Fibroblast of the conjunctiva (primary cell): ENCODE measurements around the gene EPN2.
A peak's percentile ranks its signal among the peaks of the same experiment; 100 is the strongest.

Experiments
- DNase-seq: peaks from one replicate; pipeline ENCODE4 v3.0.0-alpha.2; 2010; ENCODE audit warnings: low read depth

EPN2 gene

GRCh38 chr17:19365833-19366636 is 128.9 kb downstream of the EPN2 start:
- DNase-seq, result no peak

GRCh38 chr17:19366637-19366972 is 129.4 kb downstream of the EPN2 start:
- no peak for DNase-seq

GRCh38 chr17:19368229-19368628 is 131.1 kb downstream of the EPN2 start:
- no peak for DNase-seq

- no peak for DNase-seq
Observed at GRCh38 chr17:19369107-19369778, 132.1 kb downstream of the EPN2 start.

- no peak for DNase-seq
Observed at GRCh38 chr17:19369846-19370492, 132.8 kb downstream of the EPN2 start.

- no peak for DNase-seq
Observed at GRCh38 chr17:19370493-19370960, 133.4 kb downstream of the EPN2 start.

GRCh38 chr17:19371259-19372010 is 134.3 kb downstream of the EPN2 start:
- no peak for DNase-seq

GRCh38 chr17:19372011-19372370 is 134.8 kb downstream of the EPN2 start:
- no peak for DNase-seq

- DNase-seq, result no peak
Observed at GRCh38 chr17:19372439-19372838, 135.3 kb downstream of the EPN2 start.

- DNase-seq, result no peak
Observed at GRCh38 chr17:19372866-19373504, 135.8 kb downstream of the EPN2 start.

- DNase-seq, result no peak
Observed at GRCh38 chr17:19374136-19374535, 137.0 kb downstream of the EPN2 start.

GRCh38 chr17:19375732-19376131 is 138.6 kb downstream of the EPN2 start:
- DNase-seq, result no peak

GRCh38 chr17:19376811-19377210 is 139.6 kb downstream of the EPN2 start:
- no peak for DNase-seq

- peak; percentile 99 for DNase-seq
Observed at GRCh38 chr17:19377602-19378415, 140.6 kb downstream of the EPN2 start.

- DNase-seq, result no peak
Observed at GRCh38 chr17:19378416-19379360, 141.5 kb downstream of the EPN2 start, which contains the start of gene MAPK7. Gene MAPK7 (plus strand): TSS chr17:19378498. CDS start chr17:19378901, 403 bp downstream.

GRCh38 chr17:19379361-19380065 is 142.3 kb downstream of the EPN2 start:
- no peak for DNase-seq

- no peak for DNase-seq
Observed at GRCh38 chr17:19380481-19381301, 143.5 kb downstream of the EPN2 start.

GRCh38 chr17:19381361-19381740 is 144.2 kb downstream of the EPN2 start:
- DNase-seq, result no peak
